Endodermal cell (in vitro differentiated cells): Measurements from ENCODE around the gene PPP1R10. TPM values are rescaled to one million over a fixed set of nuclear protein-coding genes. Genes with fewer than 3 reads are reported as not detected.
A peak's percentile ranks its signal among the peaks of the same experiment; 100 is the strongest.
"Not testable (repeated sequence)": the region's sequence is repeated elsewhere in the genome, so short reads cannot be mapped to it uniquely, and the experiment has no call there.

Source experiments
- DNase-seq: peaks from one replicate; pipeline ENCODE4 v3.0.0-alpha.2; 2017
- H3K27ac ChIP-seq: 2 replicates; pipeline ENCODE4 v1.5.1; 2013; ENCODE audit warnings: mild to moderate bottlenecking, low read depth, low read length, moderate library complexity
- H3K27me3 ChIP-seq: 2 replicates; pipeline ENCODE4 v1.6.1; 2013; ENCODE audit warnings: mild to moderate bottlenecking, low read length, moderate library complexity; ENCODE audit not compliant: insufficient read depth, control insufficient read depth, poor library complexity, severe bottlenecking
- H3K36me3 ChIP-seq: 2 replicates; pipeline ENCODE4 v1.7.0; 2013; ENCODE audit warnings: mild to moderate bottlenecking, low read length, moderate library complexity; ENCODE audit not compliant: control insufficient read depth, insufficient read depth
- H3K4me1 ChIP-seq: one replicate; pipeline ENCODE4 v1.7.0; 2013; ENCODE audit warnings: low read length; ENCODE audit not compliant: control insufficient read depth, insufficient read depth
- H3K4me3 ChIP-seq: 2 replicates; pipeline ENCODE4 v1.5.1; 2013; ENCODE audit warnings: mild to moderate bottlenecking, low read length, moderate library complexity
- H3K9ac ChIP-seq: 2 replicates; pipeline ENCODE4 v1.6.1; 2013; ENCODE audit warnings: mild to moderate bottlenecking, low read length, moderate library complexity; ENCODE audit not compliant: poor library complexity, severe bottlenecking; ENCODE audit errors: extremely low read depth
- H3K9me3 ChIP-seq: 2 replicates; pipeline ENCODE4 v1.6.1; 2013; ENCODE audit warnings: mild to moderate bottlenecking, low read length, moderate library complexity; ENCODE audit not compliant: control insufficient read depth
- H3K27ac Mint-ChIP-seq: 2 replicates; pipeline ENCODE4 v1.8.0; 2020; ENCODE audit warnings: mixed read lengths
- H3K27me3 Mint-ChIP-seq: 2 replicates; pipeline ENCODE4 v1.8.0; 2021; ENCODE audit warnings: mild to moderate bottlenecking, mixed read lengths; ENCODE audit not compliant: insufficient read depth
- H3K36me3 Mint-ChIP-seq: 2 replicates; pipeline ENCODE4 v1.8.0; 2020; ENCODE audit warnings: low read depth, mixed read lengths
- H3K4me1 Mint-ChIP-seq: 2 replicates; pipeline ENCODE4 v1.8.0; 2020; ENCODE audit warnings: mixed read lengths
- H3K4me3 Mint-ChIP-seq: 2 replicates; pipeline ENCODE4 v1.8.0; 2020; ENCODE audit warnings: mild to moderate bottlenecking, moderate library complexity, mixed read lengths
- H3K9me3 Mint-ChIP-seq: 2 replicates; pipeline ENCODE4 v1.8.0; 2020; ENCODE audit warnings: mild to moderate bottlenecking, mixed read lengths
- whole genome bisulfite sequencing, 2 experiments: methylation state at CpG; one replicate each; pipeline versions ENCODE4 v1.1.5 to v1.1.7; 2013; ENCODE audit warnings: missing lambda C conversion rate in 2 of 2, mixed read lengths in 1 of 2; ENCODE audit not compliant: insufficient coverage in 1 of 2, insufficient read length in 1 of 2; 5-methylcytosine and 5-hydroxymethylcytosine counted together
- long read RNA-seq, 4 experiments: library from polyadenylated mRNA in 2 of 4; library from RNA in 1 of 4; library from capped mRNA in 1 of 4; stranded (forward) in 3 of 4; unstranded in 1 of 4; transcript quantifications; one replicate each; pipeline ENCODE4 v2.0.0, GENCODE V29; 2020 to 2021; ENCODE audit warnings: inconsistent platforms in 1 of 4
- polyA plus RNA-seq, 2 experiments: library from polyadenylated mRNA; stranded (reverse); fragments of 50-300 nt; gene quantifications; one replicate each; pipeline ENCODE4 v1.2.3, GENCODE V29; 2013
- total RNA-seq, 2 donors: library from RNA; stranded (reverse); fragmentation: NEBNext Ultra II Directional in 1 of 2; extraction: Animal tissue kit (Norgen Biotek cat#: 25700) in 1 of 2; gene quantifications; 2 replicates in 1 of 2; 3 replicates in 1 of 2; pipeline ENCODE4 v1.2.1, GENCODE V29; 2021
- TF ChIP-seq, protein P1 (sequence below): fragments of 200-600 bp; sonication (generic); conservative IDR thresholded peaks from 2 replicates; pipeline ENCODE4 v1.5.0; 2021; ENCODE audit warnings: antibody characterized with exemption, mild to moderate bottlenecking

Gene PPP1R10
- 100 to 1,000 TPM; 122 to 126 TPM for total RNA-seq
- 43.2 TPM for polyA plus RNA-seq (2013, experiment 1 of 2)
- 41.9 TPM for polyA plus RNA-seq (2013, experiment 2 of 2)
- long read RNA-seq, experiment 1, partial matches to known transcripts, result 16 of 18 reads
- long read RNA-seq, experiment 1, other reads (novel, unspliced or antisense), result 2 of 18 reads
- long read RNA-seq, experiment 2, full-length matches to known transcripts, result 40 of 88 reads
- long read RNA-seq, experiment 2, partial matches to known transcripts, result 41 of 88 reads
- long read RNA-seq, experiment 2, other reads (novel, unspliced or antisense), result 7 of 88 reads
- long read RNA-seq, experiment 3, full-length matches to known transcripts, result 33 of 110 reads
- long read RNA-seq, experiment 3, partial matches to known transcripts, result 72 of 110 reads
- long read RNA-seq, experiment 3, other reads (novel, unspliced or antisense), result 5 of 110 reads
- long read RNA-seq, experiment 4, partial matches to known transcripts, result 13 of 13 reads
- long read RNA-seq, experiment 4, other reads (novel, unspliced or antisense), result 0 of 13 reads

DNA sequence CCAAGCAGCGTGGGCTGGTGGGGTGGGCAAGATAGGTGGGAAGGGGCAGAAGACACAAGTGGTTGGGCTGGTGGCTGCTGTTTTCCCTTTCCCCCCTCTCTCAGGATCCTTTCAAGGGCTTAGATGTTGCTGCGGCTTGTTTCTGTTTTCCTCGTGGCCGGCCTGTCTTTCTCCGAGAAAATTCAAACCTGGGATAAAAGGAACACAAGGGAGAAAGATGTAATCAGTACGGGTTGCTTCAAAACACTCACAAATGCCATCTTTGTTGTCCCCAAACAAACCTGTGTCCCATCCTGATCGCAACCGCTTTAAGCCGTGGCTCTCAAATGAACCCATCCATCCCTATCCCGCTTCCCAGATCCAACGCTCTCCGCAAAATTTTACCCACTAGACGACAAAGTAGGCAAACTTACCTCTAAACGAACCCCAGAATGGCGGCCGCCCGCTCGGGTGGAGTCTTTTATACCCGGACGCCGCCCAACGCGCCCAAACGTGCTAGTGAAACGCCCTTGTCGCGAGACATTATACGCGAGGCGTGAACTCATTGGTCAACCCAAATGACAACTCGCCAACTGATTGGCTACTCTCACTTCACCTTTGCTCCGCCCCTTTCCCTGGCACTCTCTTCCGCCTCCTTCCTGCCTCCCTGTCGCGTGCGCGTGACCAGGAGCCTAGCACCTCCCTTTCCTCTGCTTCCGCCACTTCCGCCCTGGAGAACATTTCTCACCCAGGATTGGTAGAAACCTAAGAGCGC is at the start of gene PPP1R10:
PPP1R10 (minus strand) TSS at position 433 of the 754 bp plus-strand sequence. CDS start 7,299 bp downstream, outside the sequence.
- 0% methylated on average over 22 to 40 of the region's 40 CpGs for WGBS, 2 experiments
- TF ChIP-seq, protein P1, sequence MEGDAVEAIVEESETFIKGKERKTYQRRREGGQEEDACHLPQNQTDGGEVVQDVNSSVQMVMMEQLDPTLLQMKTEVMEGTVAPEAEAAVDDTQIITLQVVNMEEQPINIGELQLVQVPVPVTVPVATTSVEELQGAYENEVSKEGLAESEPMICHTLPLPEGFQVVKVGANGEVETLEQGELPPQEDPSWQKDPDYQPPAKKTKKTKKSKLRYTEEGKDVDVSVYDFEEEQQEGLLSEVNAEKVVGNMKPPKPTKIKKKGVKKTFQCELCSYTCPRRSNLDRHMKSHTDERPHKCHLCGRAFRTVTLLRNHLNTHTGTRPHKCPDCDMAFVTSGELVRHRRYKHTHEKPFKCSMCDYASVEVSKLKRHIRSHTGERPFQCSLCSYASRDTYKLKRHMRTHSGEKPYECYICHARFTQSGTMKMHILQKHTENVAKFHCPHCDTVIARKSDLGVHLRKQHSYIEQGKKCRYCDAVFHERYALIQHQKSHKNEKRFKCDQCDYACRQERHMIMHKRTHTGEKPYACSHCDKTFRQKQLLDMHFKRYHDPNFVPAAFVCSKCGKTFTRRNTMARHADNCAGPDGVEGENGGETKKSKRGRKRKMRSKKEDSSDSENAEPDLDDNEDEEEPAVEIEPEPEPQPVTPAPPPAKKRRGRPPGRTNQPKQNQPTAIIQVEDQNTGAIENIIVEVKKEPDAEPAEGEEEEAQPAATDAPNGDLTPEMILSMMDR, result no peak
- H3K36me3 ChIP-seq, result peaks cover 47% of the 10 kb centered on the region
- peak within 1 kb of the TSS; percentile 100 for H3K27ac Mint-ChIP-seq
- H3K27me3 ChIP-seq, result no peaks in the 10 kb centered on the region
- peaks cover 21% of the 10 kb centered on the region for H3K4me1 Mint-ChIP-seq
- H3K4me3 Mint-ChIP-seq, result peak within 1 kb of the TSS; percentile 99
- peak; percentile 100 for DNase-seq
- H3K9me3 ChIP-seq, result no peaks in the 10 kb centered on the region
- no peaks in the 10 kb centered on the region for H3K27me3 Mint-ChIP-seq
- peaks cover 40% of the 10 kb centered on the region for H3K36me3 Mint-ChIP-seq
- no peaks in the 10 kb centered on the region for H3K9me3 Mint-ChIP-seq
- H3K9ac ChIP-seq, result peak within 1 kb of the TSS; percentile 100
- peak within 1 kb of the TSS; percentile 99 for H3K27ac ChIP-seq
- H3K4me1 ChIP-seq, result peaks cover 2% of the 10 kb centered on the region
- peak within 1 kb of the TSS; percentile 94 for H3K4me3 ChIP-seq

DNA sequence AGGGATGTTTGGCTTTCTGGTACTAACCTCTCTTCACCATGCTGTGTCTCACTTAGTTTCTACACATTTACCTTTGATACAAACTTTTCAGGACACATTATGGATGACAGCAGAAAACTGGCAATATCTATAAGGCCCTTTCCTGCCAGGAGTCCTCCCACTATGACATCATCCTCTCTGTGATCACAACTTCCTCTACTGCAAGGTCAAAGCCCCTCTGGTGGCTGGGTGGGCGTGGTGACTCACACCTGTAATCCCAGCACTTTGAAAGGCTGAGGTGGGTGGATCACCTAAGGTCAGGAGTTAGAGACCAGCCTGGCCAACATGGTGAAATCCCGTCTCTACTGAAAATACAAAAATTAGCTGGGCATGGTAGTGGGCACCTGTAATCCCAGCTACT is 49.3 kb upstream of the PPP1R10 start:
- WGBS, 2 experiments, result 92% methylated on average over 2 of the region's 2 CpGs; no CpG with 5 or more reads in 1 of the 2 experiments
- H3K4me1 Mint-ChIP-seq, DNase-seq, H3K27ac Mint-ChIP-seq, H3K27me3 Mint-ChIP-seq, H3K4me1 ChIP-seq, H3K4me3 ChIP-seq, H3K9me3 ChIP-seq, H3K9me3 Mint-ChIP-seq, H3K27me3 ChIP-seq, H3K27ac ChIP-seq, H3K4me3 Mint-ChIP-seq, H3K9ac ChIP-seq: not testable (repeated sequence)
- H3K36me3 Mint-ChIP-seq, result peaks cover 76% of the 10 kb centered on the region
- peaks cover 68% of the 10 kb centered on the region for H3K36me3 ChIP-seq

DNA sequence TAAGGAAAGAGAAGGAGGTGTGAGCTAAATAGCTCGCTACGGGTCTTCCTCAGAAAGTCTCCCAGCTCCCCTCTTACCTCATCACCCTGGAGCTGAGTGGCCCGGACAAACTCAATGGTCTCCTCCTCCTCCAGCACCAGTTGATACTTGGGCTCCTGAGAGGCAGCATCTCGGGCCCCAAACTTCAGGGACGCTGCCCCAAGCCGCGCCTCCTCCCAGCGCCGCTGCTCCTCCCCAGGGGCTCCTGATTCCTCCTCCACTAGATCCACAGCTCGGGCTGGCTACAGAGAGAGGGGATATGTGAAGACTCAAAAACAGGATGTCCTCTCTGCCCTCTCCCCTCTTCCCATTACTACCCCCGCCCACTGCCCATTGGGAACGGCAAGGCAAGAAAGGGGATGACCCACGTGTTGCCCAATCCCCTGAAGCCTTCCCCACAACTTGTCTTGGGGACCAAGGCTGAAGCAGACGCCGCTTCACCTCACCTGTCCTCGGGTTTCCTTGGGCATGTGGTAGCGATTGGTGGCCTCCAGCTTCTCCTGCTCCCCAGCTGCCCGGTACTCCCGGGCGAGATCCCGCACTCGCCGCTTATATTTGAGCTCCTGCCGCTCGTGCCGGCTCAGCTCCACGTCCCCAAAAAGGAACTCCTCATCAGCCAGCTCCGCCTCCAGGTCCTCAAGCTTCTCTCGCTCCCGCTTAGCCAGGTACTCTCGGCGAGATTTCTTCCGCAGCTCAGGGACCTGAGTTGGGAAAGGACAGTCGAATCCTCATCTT is 48.1 kb upstream of the PPP1R10 start:
- H3K9me3 ChIP-seq, result no peaks in the 10 kb centered on the region
- H3K9ac ChIP-seq, result no peak overlapping the region
- H3K27me3 Mint-ChIP-seq, result no peaks in the 10 kb centered on the region
- DNase-seq, result no peak
- peaks cover 7% of the 10 kb centered on the region for H3K4me1 Mint-ChIP-seq
- no peak overlapping the region for H3K4me3 Mint-ChIP-seq
- no peaks in the 10 kb centered on the region for H3K9me3 Mint-ChIP-seq
- TF ChIP-seq, protein P1, result no peak
- H3K4me1 ChIP-seq, result no peaks in the 10 kb centered on the region
- H3K27me3 ChIP-seq, result no peaks in the 10 kb centered on the region
- H3K27ac Mint-ChIP-seq, result no peak overlapping the region
- H3K36me3 ChIP-seq, result peaks cover 69% of the 10 kb centered on the region
- peaks cover 72% of the 10 kb centered on the region for H3K36me3 Mint-ChIP-seq
- H3K27ac ChIP-seq, result no peak overlapping the region
- WGBS, 2 experiments, result 93 to 97% methylated on average over 17 to 32 of the region's 34 CpGs
- H3K4me3 ChIP-seq, result no peak overlapping the region

DNA sequence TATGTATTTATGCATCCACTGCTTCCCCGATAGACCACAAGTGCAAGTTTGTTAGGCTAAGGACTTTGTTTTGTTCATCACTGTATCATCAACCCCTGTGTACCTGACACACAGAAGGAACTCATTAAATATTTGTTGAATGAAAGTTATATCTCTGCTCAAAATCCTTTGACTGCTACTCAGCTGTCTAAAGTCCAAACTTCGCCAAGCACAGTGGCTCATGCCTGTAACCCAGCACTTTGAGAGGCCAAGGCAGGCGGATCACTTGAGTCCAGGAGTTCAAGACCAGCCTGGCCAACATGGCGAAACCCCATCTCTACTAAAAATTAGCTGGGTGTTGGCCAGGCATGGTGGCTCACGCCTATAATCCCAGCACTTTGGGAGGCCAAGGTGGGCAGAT is 40.9 kb upstream of the PPP1R10 start:
- not testable (repeated sequence) for DNase-seq, H3K4me3 ChIP-seq, H3K27me3 Mint-ChIP-seq, H3K4me1 Mint-ChIP-seq, H3K27ac ChIP-seq, H3K9ac ChIP-seq, H3K9me3 ChIP-seq, H3K4me1 ChIP-seq, H3K27me3 ChIP-seq, H3K27ac Mint-ChIP-seq, H3K9me3 Mint-ChIP-seq, H3K4me3 Mint-ChIP-seq
- peaks cover 91% of the 10 kb centered on the region for H3K36me3 ChIP-seq
- peaks cover 75% of the 10 kb centered on the region for H3K36me3 Mint-ChIP-seq
- WGBS, 2 experiments, result 85 to 91% methylated on average over 3 to 5 of the region's 5 CpGs
